GM12878 (cell line): ENCODE measurements around the gene PIGBOS1. TPM values are rescaled to one million over a fixed set of nuclear protein-coding genes. Genes with fewer than 3 reads are reported as not detected.

Source experiments
- CBX3 ChIP-seq: fragments of 200-600 bp; sonication (generic); IDR thresholded peaks from 2 replicates; pipeline ENCODE4 v1.6.1; 2016; ENCODE audit warnings: low read depth, borderline replicate concordance
- CHD1 ChIP-seq: IDR thresholded peaks from 2 replicates; pipeline ENCODE4 v1.6.1; 2012; ENCODE audit warnings: low read depth, low read length, improper control_type of control experiment
- E2F4 ChIP-seq: IDR thresholded peaks from 2 replicates; pipeline ENCODE4 v1.6.1; 2012; ENCODE audit warnings: low read depth, low read length, improper control_type of control experiment
- ELK1 ChIP-seq: IDR thresholded peaks from 2 replicates; pipeline ENCODE4 v1.6.1; 2012; ENCODE audit warnings: low read depth, low read length, improper control_type of control experiment
- ESRRA ChIP-seq: IDR thresholded peaks from 2 replicates; pipeline ENCODE4 v1.6.1; 2012; ENCODE audit warnings: mild to moderate bottlenecking, low read length, improper control_type of control experiment
- ETV6 ChIP-seq, 2 experiments: fragments of 450-650 bp in 1 of 2; IDR thresholded peaks in 1 of 2; conservative IDR thresholded peaks in 1 of 2; 2 replicates each; pipeline ENCODE4 v1.6.1; 2014; ENCODE audit warnings: antibody characterized with exemption in 1 of 2, borderline replicate concordance in 1 of 2, low read depth in 1 of 2, mild to moderate bottlenecking in 1 of 2, moderate library complexity in 1 of 2
- EZH2 ChIP-seq: IDR thresholded peaks from 2 replicates; pipeline ENCODE4 v1.6.1; 2012; ENCODE audit warnings: low read depth, mild to moderate bottlenecking, control low read depth, inconsistent platforms, low read length, borderline replicate concordance; ENCODE audit not compliant: control insufficient read depth
- HCFC1 ChIP-seq: fragments of 150-350 bp; IDR thresholded peaks from 2 replicates; pipeline ENCODE4 v1.6.1; 2014; ENCODE audit warnings: low read length
- HDAC2 ChIP-seq: fragments of 200-600 bp; sonication (generic); IDR thresholded peaks from 2 replicates; pipeline ENCODE4 v1.6.1; 2017
- KLF5 ChIP-seq: fragments of 450-650 bp; IDR thresholded peaks from 2 replicates; pipeline ENCODE4 v1.6.1; 2014; ENCODE audit warnings: mild to moderate bottlenecking; ENCODE audit not compliant: partially characterized antibody
- MAX ChIP-seq: IDR thresholded peaks from 2 replicates; pipeline ENCODE4 v1.6.1; 2012; ENCODE audit warnings: low read depth, low read length, improper control_type of control experiment
- MTA2 ChIP-seq: fragments of 450-650 bp; IDR thresholded peaks from 2 replicates; pipeline ENCODE4 v1.6.1; 2016; ENCODE audit warnings: low read depth, mild to moderate bottlenecking, moderate library complexity
- NFYB ChIP-seq: IDR thresholded peaks from 2 replicates; pipeline ENCODE4 v1.6.1; 2011; ENCODE audit warnings: low read depth, mild to moderate bottlenecking, low read length, improper control_type of control experiment, moderate library complexity; ENCODE audit not compliant: insufficient read depth
- NR2C2 ChIP-seq: IDR thresholded peaks from 2 replicates; pipeline ENCODE4 v1.6.1; 2011; ENCODE audit warnings: borderline replicate concordance, low read depth; ENCODE audit not compliant: control insufficient read depth, insufficient read length
- POLR2A ChIP-seq: IDR thresholded peaks from 2 replicates; pipeline ENCODE4 v1.6.1; 2011; ENCODE audit warnings: low read depth, mild to moderate bottlenecking, low read length
- POLR2AphosphoS2 ChIP-seq: IDR thresholded peaks from 2 replicates; pipeline ENCODE4 v1.6.1; 2011; ENCODE audit warnings: low read depth, mild to moderate bottlenecking, low read length, improper control_type of control experiment, moderate library complexity
- RAD51 ChIP-seq: fragments of 450-650 bp; IDR thresholded peaks from 2 replicates; pipeline ENCODE4 v1.6.1; 2016; ENCODE audit warnings: moderate library complexity, mild to moderate bottlenecking, inconsistent platforms
- RCOR1 ChIP-seq: conservative IDR thresholded peaks from 2 replicates; pipeline ENCODE4 v1.6.1; 2012; ENCODE audit warnings: low read depth, low read length, improper control_type of control experiment
- RUNX3 ChIP-seq: IDR thresholded peaks from 2 replicates; pipeline ENCODE4 v1.6.1; 2012; ENCODE audit warnings: low read length, inconsistent platforms
- SMARCA5 ChIP-seq: fragments of 450-650 bp; IDR thresholded peaks from 2 replicates; pipeline ENCODE4 v1.6.1; 2017; ENCODE audit warnings: mild to moderate bottlenecking
- SP1 ChIP-seq: IDR thresholded peaks from one replicate; pipeline ENCODE4 v1.6.1; 2011; ENCODE audit warnings: low read depth, low read length
- SRF ChIP-seq, 2 experiments: IDR thresholded peaks; 2 replicates each; pipeline ENCODE4 v1.6.1; 2011; ENCODE audit warnings: low read depth in 2 of 2, low read length in 2 of 2, mild to moderate bottlenecking in 1 of 2, moderate library complexity in 1 of 2
- TCF12 ChIP-seq: IDR thresholded peaks from 2 replicates; pipeline ENCODE4 v1.6.1; 2011; ENCODE audit warnings: low read depth, mild to moderate bottlenecking, low read length
- YBX1 ChIP-seq: fragments of 450-650 bp; IDR thresholded peaks from 2 replicates; pipeline ENCODE4 v1.6.1; 2016; ENCODE audit warnings: antibody characterized with exemption
- ZBTB11 ChIP-seq: fragments of 450-650 bp; formaldehyde crosslinking; IDR thresholded peaks from 2 replicates; pipeline ENCODE4 v1.5.0; 2022; ENCODE audit warnings: mild to moderate bottlenecking, missing genetic modification characterization
- ZNF24 ChIP-seq: fragments of 450-650 bp; IDR thresholded peaks from 2 replicates; pipeline ENCODE4 v1.6.1; 2017; ENCODE audit warnings: antibody characterized with exemption, mild to moderate bottlenecking
- ZSCAN29 ChIP-seq: fragments of 450-650 bp; IDR thresholded peaks from 2 replicates; pipeline ENCODE4 v1.6.1; 2017; ENCODE audit warnings: mild to moderate bottlenecking, moderate library complexity
- polyA plus RNA-seq, 11 experiments: library from polyadenylated mRNA; depleted of rRNA in 4 of 11; unstranded in 6 of 11; stranded (reverse) in 5 of 11; fragments of >200 nt; fragmentation: Nextera tagmentation in 4 of 11; fragmentation: Illumina TruSeq in 1 of 11; extraction: Ambion mirVana in 4 of 11; extraction: Trizol in 1 of 11; gene quantifications; 1 replicate in 1 of 11; 2 replicates in 10 of 11; pipeline versions ENCODE4 v1.2.1 to v1.2.3, GENCODE V29; 2011 to 2016; ENCODE audit warnings: inconsistent platforms in 2 of 11, missing spikeins in 2 of 11, low read depth in 1 of 11
- total RNA-seq, 4 experiments: library from RNA; depleted of rRNA in 3 of 4; stranded (reverse); fragments of >200 nt in 3 of 4; fragmentation: Illumina TruSeq in 1 of 4; extraction: Trizol in 1 of 4; gene quantifications; 2 replicates each; pipeline versions ENCODE4 v1.2.1 to v1.2.3, GENCODE V29; 2013 to 2021
- TF ChIP-seq, protein P1 (sequence below): IDR thresholded peaks from 2 replicates; pipeline ENCODE4 v1.6.1; 2011; ENCODE audit warnings: low read depth, mild to moderate bottlenecking, low read length, moderate library complexity, borderline replicate concordance; ENCODE audit errors: extremely low read depth

Gene PIGBOS1
- total and polyA plus RNA-seq, 10 of the 15 experiments (the other 5 are each of a cell fraction or from before 2014, with no cell fraction given): 7.1 to 24.7 (median 10.2) TPM

DNA sequence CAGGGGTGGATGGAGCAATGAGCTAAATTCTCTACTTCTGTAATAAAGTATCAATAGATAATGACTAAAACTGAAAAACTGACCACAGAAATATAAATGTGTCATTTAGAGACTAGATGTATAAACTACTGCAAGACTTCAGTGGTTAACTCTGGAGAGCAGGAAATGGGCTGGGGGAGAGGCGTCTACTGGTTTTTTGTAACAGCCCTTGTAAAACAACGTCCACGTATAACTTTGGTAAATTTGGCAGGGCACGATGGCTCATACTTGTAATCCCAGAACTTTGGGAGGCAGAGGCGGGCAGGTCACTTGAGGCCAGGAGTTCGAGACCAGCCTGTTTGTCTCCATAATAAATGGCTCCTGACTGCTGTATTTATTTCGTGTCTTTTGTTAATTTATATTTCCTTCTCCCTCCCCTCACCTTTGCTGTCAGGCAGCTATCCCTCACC is 41.8 kb downstream of the PIGBOS1 start (continued):
- TF ChIP-seq MAX (no peak), E2F4 (no peak), TCF12 (0 out of 2 replicates have a peak, but pooled peaks have one; percentile 12), MTA2 (peak; percentile 90), NFYB (no peak), SP1 (peak; percentile 43), YBX1 (no peak), ESRRA (no peak), NR2C2 (no peak), ETV6 (conservative IDR thresholded peaks at IDR 0.05 in 1 of 2, IDR thresholded peaks at IDR 0.05 in 1 of 2; ENCODE audit: borderline replicate concordance in 1 of 2, low read depth in 1 of 2) (peak in 1 of 2 experiments; percentile 76; a peak in 2 of 4 replicates), ELK1 (no peak), KLF5 (peak; percentile 27), POLR2A (no peak), EZH2 (no peak), ZBTB11 (no peak), SRF (IDR thresholded peaks at IDR 0.05; ENCODE audit: low read depth in 2 of 2, low read length in 2 of 2) (no peak), CBX3 (no peak), HDAC2 (no peak), RAD51 (no peak), RUNX3 (peak; percentile 98), POLR2AphosphoS2 (no peak), CHD1 (no peak), RCOR1 (no peak), ZNF24 (peak; percentile 78; the same call in 1 of the 2 replicates), SMARCA5 (0 out of 2 replicates have a peak, but pooled peaks have one; percentile 57), HCFC1 (no peak), ZSCAN29 (peak; percentile 82; the same call in 1 of the 2 replicates)
- TF ChIP-seq, protein P1, sequence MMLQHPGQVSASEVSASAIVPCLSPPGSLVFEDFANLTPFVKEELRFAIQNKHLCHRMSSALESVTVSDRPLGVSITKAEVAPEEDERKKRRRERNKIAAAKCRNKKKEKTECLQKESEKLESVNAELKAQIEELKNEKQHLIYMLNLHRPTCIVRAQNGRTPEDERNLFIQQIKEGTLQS: no peak
